ENCODE measurements around the gene GALNT16.
A peak's percentile ranks its signal among the peaks of the same experiment; 100 is the strongest.
"Not testable (repeated sequence)": the region's sequence is repeated elsewhere in the genome, so short reads cannot be mapped to it uniquely, and the experiment has no call there.

GALNT16 gene

GRCh38 chr14:69285661-69286255 is 25.8 kb downstream of the GALNT16 start:
- DNase-seq (ENCODE audit: low spot score), result no peak

GRCh38 chr14:69287098-69288010 is 27.4 kb downstream of the GALNT16 start:
- no peak for DNase-seq (ENCODE audit: low spot score)

- DNase-seq (ENCODE audit: low spot score), result peak; percentile 51
Observed at GRCh38 chr14:69288011-69288771, 28.2 kb downstream of the GALNT16 start.

- no peak for DNase-seq (ENCODE audit: low spot score)
Observed at GRCh38 chr14:69288956-69289705, 29.2 kb downstream of the GALNT16 start.

- no peak for DNase-seq (ENCODE audit: low spot score)
Observed at GRCh38 chr14:69289811-69290520, 30.0 kb downstream of the GALNT16 start.

GRCh38 chr14:69290881-69291280 is 30.9 kb downstream of the GALNT16 start:
- DNase-seq (ENCODE audit: low spot score), result not testable (repeated sequence)

- no peak for DNase-seq (ENCODE audit: low spot score)
Observed at GRCh38 chr14:69291396-69291795, 31.4 kb downstream of the GALNT16 start.

GRCh38 chr14:69291891-69292561 is 32.1 kb downstream of the GALNT16 start:
- no peak for DNase-seq (ENCODE audit: low spot score)

GRCh38 chr14:69298131-69299071 is 38.4 kb downstream of the GALNT16 start:
- DNase-seq (ENCODE audit: low spot score), result no peak

GRCh38 chr14:69299286-69300035 is 39.5 kb downstream of the GALNT16 start:
- DNase-seq (ENCODE audit: low spot score), result no peak

GRCh38 chr14:69300601-69301221 is 40.8 kb downstream of the GALNT16 start:
- DNase-seq (ENCODE audit: low spot score), result no peak

GRCh38 chr14:69303086-69303485 is 43.1 kb downstream of the GALNT16 start:
- DNase-seq (ENCODE audit: low spot score), result no peak

GRCh38 chr14:69312608-69313007 is 52.6 kb downstream of the GALNT16 start:
- peak; percentile 75 for DNase-seq (ENCODE audit: low spot score)

- DNase-seq (ENCODE audit: low spot score), result no peak
Observed at GRCh38 chr14:69313176-69313575, 53.2 kb downstream of the GALNT16 start.

- DNase-seq (ENCODE audit: low spot score), result no peak
Observed at GRCh38 chr14:69314327-69314726, 54.4 kb downstream of the GALNT16 start.

- DNase-seq (ENCODE audit: low spot score), result no peak
Observed at GRCh38 chr14:69315301-69315700, 55.3 kb downstream of the GALNT16 start.

- no peak for DNase-seq (ENCODE audit: low spot score)
Observed at GRCh38 chr14:69316449-69317101, 56.6 kb downstream of the GALNT16 start.
